ENCODE measurements around the gene KCNJ15. TPM values are rescaled to one million over a fixed set of nuclear protein-coding genes. Genes with fewer than 3 reads are reported as not detected.

Gene KCNJ15
- total and polyA plus RNA-seq, 10 of the 15 experiments (the other 5 are each of a cell fraction or from before 2014, with no cell fraction given) = 0.05 to 2.7 (median 0.33) TPM; not detected in 6

DNA sequence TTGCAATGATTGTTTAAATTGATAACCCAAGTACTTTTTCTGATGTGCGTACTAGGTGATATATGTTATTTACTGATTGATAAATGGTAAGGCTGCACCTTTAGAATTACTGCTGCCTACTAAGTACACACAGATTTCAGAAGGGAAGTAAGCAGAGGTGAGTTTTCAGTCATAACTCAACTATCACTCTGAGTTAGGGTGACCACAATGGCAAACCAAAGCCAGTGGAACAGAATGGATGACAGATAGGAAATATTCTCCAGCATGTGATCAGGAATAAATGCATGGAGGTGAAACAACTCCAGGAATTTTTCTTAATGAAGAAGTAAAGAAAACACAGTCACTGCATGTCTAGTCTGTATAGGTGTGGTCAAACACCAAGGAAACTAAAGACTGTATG is 7.5 kb upstream of the KCNJ15 start (continued):
- TF ChIP-seq, protein P1, sequence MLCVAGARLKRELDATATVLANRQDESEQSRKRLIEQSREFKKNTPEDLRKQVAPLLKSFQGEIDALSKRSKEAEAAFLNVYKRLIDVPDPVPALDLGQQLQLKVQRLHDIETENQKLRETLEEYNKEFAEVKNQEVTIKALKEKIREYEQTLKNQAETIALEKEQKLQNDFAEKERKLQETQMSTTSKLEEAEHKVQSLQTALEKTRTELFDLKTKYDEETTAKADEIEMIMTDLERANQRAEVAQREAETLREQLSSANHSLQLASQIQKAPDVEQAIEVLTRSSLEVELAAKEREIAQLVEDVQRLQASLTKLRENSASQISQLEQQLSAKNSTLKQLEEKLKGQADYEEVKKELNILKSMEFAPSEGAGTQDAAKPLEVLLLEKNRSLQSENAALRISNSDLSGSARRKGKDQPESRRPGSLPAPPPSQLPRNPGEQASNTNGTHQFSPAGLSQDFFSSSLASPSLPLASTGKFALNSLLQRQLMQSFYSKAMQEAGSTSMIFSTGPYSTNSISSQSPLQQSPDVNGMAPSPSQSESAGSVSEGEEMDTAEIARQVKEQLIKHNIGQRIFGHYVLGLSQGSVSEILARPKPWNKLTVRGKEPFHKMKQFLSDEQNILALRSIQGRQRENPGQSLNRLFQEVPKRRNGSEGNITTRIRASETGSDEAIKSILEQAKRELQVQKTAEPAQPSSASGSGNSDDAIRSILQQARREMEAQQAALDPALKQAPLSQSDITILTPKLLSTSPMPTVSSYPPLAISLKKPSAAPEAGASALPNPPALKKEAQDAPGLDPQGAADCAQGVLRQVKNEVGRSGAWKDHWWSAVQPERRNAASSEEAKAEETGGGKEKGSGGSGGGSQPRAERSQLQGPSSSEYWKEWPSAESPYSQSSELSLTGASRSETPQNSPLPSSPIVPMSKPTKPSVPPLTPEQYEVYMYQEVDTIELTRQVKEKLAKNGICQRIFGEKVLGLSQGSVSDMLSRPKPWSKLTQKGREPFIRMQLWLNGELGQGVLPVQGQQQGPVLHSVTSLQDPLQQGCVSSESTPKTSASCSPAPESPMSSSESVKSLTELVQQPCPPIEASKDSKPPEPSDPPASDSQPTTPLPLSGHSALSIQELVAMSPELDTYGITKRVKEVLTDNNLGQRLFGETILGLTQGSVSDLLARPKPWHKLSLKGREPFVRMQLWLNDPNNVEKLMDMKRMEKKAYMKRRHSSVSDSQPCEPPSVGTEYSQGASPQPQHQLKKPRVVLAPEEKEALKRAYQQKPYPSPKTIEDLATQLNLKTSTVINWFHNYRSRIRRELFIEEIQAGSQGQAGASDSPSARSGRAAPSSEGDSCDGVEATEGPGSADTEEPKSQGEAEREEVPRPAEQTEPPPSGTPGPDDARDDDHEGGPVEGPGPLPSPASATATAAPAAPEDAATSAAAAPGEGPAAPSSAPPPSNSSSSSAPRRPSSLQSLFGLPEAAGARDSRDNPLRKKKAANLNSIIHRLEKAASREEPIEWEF (IDR thresholded peaks at IDR 0.05; ENCODE audit: insufficient replicate concordance, low read depth, low read length) = peak; percentile 39
- TF ChIP-seq NRF1 (conservative IDR thresholded peaks at IDR 0.05; ENCODE audit: low read depth, low read length) (no peak), EGR1 (IDR thresholded peaks at IDR 0.05; ENCODE audit: borderline replicate concordance in 1 of 2, low read depth in 2 of 2, low read length in 2 of 2) (no peak), SUPT20H (IDR thresholded peaks at IDR 0.05; ENCODE audit: borderline replicate concordance, control insufficient read depth, low read depth, low read length) (no peak), NR2C2 (IDR thresholded peaks at IDR 0.05; ENCODE audit: borderline replicate concordance, control insufficient read depth, insufficient read length, low read depth) (no peak), MYC (IDR thresholded peaks at IDR 0.05; ENCODE audit: insufficient read depth, insufficient read length, insufficient replicate concordance, low read length, severe bottlenecking) (no peak), HDAC2 (IDR thresholded peaks at IDR 0.05) (no peak), ZNF384 (IDR thresholded peaks at IDR 0.05; ENCODE audit: borderline replicate concordance, low read depth, low read length) (no peak), CBX3 (IDR thresholded peaks at IDR 0.05; ENCODE audit: borderline replicate concordance, low read depth) (no peak), SMARCA5 (IDR thresholded peaks at IDR 0.05) (no peak), ZNF274 (IDR thresholded peaks at IDR 0.05; ENCODE audit: insufficient read depth, insufficient read length) (no peak), BRCA1 (IDR thresholded peaks at IDR 0.05; ENCODE audit: low read depth, low read length) (no peak), GABPA (IDR thresholded peaks at IDR 0.05; ENCODE audit: low read depth) (no peak), ASH2L (IDR thresholded peaks at IDR 0.05; ENCODE audit: borderline replicate concordance, low read depth) (no peak), MEF2B (IDR thresholded peaks at IDR 0.05; ENCODE audit: partially characterized antibody, poor library complexity, severe bottlenecking) (peak; percentile 53), BACH1 (IDR thresholded peaks at IDR 0.05; ENCODE audit: borderline replicate concordance) (peak; percentile 80; the same call in 1 of the 2 replicates), SMAD1 (IDR thresholded peaks at IDR 0.05; ENCODE audit: low read depth, partially characterized antibody) (no peak), ZNF217 (IDR thresholded peaks at IDR 0.05) (peak; percentile 83; the same call in 1 of the 2 replicates), SIX5 (IDR thresholded peaks at IDR 0.05; ENCODE audit: low read depth, low read length, severe bottlenecking) (no peak), TAF1 (IDR thresholded peaks at IDR 0.05; ENCODE audit: borderline replicate concordance, low read depth, low read length) (no peak)
- TF ChIP-seq, protein P2, sequence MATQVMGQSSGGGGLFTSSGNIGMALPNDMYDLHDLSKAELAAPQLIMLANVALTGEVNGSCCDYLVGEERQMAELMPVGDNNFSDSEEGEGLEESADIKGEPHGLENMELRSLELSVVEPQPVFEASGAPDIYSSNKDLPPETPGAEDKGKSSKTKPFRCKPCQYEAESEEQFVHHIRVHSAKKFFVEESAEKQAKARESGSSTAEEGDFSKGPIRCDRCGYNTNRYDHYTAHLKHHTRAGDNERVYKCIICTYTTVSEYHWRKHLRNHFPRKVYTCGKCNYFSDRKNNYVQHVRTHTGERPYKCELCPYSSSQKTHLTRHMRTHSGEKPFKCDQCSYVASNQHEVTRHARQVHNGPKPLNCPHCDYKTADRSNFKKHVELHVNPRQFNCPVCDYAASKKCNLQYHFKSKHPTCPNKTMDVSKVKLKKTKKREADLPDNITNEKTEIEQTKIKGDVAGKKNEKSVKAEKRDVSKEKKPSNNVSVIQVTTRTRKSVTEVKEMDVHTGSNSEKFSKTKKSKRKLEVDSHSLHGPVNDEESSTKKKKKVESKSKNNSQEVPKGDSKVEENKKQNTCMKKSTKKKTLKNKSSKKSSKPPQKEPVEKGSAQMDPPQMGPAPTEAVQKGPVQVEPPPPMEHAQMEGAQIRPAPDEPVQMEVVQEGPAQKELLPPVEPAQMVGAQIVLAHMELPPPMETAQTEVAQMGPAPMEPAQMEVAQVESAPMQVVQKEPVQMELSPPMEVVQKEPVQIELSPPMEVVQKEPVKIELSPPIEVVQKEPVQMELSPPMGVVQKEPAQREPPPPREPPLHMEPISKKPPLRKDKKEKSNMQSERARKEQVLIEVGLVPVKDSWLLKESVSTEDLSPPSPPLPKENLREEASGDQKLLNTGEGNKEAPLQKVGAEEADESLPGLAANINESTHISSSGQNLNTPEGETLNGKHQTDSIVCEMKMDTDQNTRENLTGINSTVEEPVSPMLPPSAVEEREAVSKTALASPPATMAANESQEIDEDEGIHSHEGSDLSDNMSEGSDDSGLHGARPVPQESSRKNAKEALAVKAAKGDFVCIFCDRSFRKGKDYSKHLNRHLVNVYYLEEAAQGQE (IDR thresholded peaks at IDR 0.05; ENCODE audit: low read depth, low read length) = no peak
- TF ChIP-seq, protein P3, sequence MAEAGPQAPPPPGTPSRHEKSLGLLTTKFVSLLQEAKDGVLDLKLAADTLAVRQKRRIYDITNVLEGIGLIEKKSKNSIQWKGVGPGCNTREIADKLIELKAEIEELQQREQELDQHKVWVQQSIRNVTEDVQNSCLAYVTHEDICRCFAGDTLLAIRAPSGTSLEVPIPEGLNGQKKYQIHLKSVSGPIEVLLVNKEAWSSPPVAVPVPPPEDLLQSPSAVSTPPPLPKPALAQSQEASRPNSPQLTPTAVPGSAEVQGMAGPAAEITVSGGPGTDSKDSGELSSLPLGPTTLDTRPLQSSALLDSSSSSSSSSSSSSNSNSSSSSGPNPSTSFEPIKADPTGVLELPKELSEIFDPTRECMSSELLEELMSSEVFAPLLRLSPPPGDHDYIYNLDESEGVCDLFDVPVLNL (IDR thresholded peaks at IDR 0.05; ENCODE audit: low read depth, low read length) = no peak

Data from GM12878 (cell line).